Activated naive CD4-positive, alpha-beta T cell treated with anti-CD3 and anti-CD28 coated beads, Interleukin-2, amount 50 U/mL, for 24 hours (primary cell): Measurements from ENCODE around the gene PIR.
A peak's percentile ranks its signal among the peaks of the same experiment; 100 is the strongest.

Source experiments
- H3K27ac Mint-ChIP-seq: one replicate; pipeline ENCODE4 v1.8.0; 2021; ENCODE audit warnings: mild to moderate bottlenecking, mixed read lengths
- H3K27me3 Mint-ChIP-seq: one replicate; pipeline ENCODE4 v1.8.0; 2021; ENCODE audit warnings: mixed read lengths
- H3K36me3 Mint-ChIP-seq: one replicate; pipeline ENCODE4 v1.8.0; 2021; ENCODE audit warnings: mixed read lengths
- H3K4me1 Mint-ChIP-seq: one replicate; pipeline ENCODE4 v1.8.0; 2021; ENCODE audit warnings: mixed read lengths
- H3K4me3 Mint-ChIP-seq: one replicate; pipeline ENCODE4 v1.8.0; 2021; ENCODE audit warnings: mild to moderate bottlenecking, mixed read lengths
- H3K9me3 Mint-ChIP-seq: one replicate; pipeline ENCODE4 v1.8.0; 2021; ENCODE audit warnings: mixed read lengths

Gene PIR

DNA sequence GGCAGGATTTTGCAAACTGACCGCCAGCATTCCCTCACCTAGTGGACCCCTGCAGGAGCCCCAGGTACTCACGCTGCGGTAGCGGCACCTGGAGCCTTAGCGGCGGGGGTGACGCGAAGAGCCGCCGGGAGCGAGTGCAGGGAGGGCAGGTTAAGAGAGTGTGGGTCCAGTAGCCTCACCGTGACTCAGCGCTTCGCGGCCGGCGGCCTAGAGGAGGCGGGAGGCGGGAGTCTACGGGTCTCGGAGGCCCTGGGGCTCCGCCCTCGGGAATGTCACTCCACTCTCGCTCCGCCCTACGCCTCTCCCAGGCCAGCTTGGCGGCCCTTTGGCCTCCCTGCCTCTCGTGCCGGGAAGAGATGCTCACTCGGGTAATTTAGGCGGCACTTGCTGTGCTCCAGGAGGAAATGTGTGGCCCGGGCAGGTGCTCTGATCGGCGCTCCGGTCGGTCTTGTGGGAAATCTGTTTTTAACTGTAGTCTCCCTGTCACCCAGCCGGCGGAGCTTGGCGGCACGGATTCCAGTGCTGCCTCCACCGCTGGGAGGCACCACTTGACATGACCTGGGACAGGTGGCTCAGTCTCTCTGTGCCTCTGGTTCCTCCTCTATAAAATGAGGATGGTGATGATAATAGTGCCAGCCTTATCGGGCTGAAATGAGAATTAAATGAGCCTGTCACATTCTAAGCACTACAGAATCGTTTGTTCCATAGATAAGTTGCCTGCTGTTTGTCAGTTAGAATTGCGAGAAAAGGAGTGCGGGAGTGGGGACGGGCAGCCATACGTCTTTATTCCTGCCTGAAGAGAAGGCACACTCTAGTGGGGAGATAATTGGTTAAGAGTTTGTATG, at the start of gene PIR:
Gene PIR (minus strand): TSS at position 216 of the 845 bp plus-strand sequence. CDS start 2,076 bp downstream, outside the sequence.
- H3K9me3 Mint-ChIP-seq = no peaks in the 10 kb centered on the region
- H3K4me3 Mint-ChIP-seq = peak within 1 kb of the TSS; percentile 81
- no peak within 1 kb of the TSS for H3K27ac Mint-ChIP-seq
- peaks cover 11% of the 10 kb centered on the region for H3K4me1 Mint-ChIP-seq
- H3K27me3 Mint-ChIP-seq = peaks cover 6% of the 10 kb centered on the region
- H3K36me3 Mint-ChIP-seq = no peaks in the 10 kb centered on the region

- Mint-ChIP-seq H3K4me3 (no peak overlapping the region), H3K27ac (no peak overlapping the region), H3K36me3 (no peaks in the 10 kb centered on the region), H3K9me3 (no peaks in the 10 kb centered on the region), H3K4me1 (no peaks in the 10 kb centered on the region), H3K27me3 (no peaks in the 10 kb centered on the region)
Observed at GRCh38 chrX:15530318-15530717, 37.2 kb upstream of the PIR start.

DNA sequence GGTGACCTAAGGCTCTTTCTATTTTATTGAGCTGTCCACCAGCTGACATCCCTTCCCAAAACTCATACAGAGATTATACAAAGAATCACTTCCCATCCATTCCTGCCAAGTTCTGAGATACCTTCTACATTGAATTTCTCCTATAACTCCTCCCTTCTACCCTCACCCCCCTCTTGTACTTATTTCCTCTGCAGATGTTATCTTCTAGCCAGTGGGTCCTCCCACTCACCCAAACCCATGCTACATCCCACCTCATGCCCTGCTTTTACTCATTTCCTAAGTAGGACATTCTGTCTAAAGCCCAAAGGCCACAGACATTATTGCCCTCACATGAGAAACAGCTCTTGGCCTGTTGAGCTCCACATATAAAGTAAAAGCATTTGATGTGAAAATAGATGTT, 36.0 kb upstream of the PIR start:
- Mint-ChIP-seq H3K9me3 (no peaks in the 10 kb centered on the region), H3K27me3 (no peaks in the 10 kb centered on the region), H3K36me3 (no peaks in the 10 kb centered on the region), H3K4me1 (no peaks in the 10 kb centered on the region), H3K27ac (no peak overlapping the region), H3K4me3 (no peak overlapping the region)

GRCh38 chrX:15525664-15526416, 32.7 kb upstream of the PIR start:
- H3K36me3 Mint-ChIP-seq = no peaks in the 10 kb centered on the region

GRCh38 chrX:15524417-15524816, 31.3 kb upstream of the PIR start:
- Mint-ChIP-seq H3K27me3 (peaks cover 7% of the 10 kb centered on the region), H3K4me1 (no peaks in the 10 kb centered on the region), H3K9me3 (no peaks in the 10 kb centered on the region), H3K27ac (no peak overlapping the region), H3K36me3 (no peaks in the 10 kb centered on the region), H3K4me3 (no peak overlapping the region)

More at GRCh38 chrX:15525664-15526416, 32.7 kb upstream of the PIR start:
- Mint-ChIP-seq H3K9me3 (no peaks in the 10 kb centered on the region), H3K4me3 (no peak overlapping the region), H3K27me3 (peaks cover 7% of the 10 kb centered on the region), H3K4me1 (no peaks in the 10 kb centered on the region), H3K27ac (no peak overlapping the region)

GRCh38 chrX:15523088-15523487, 30.0 kb upstream of the PIR start:
- Mint-ChIP-seq H3K4me3 (no peak overlapping the region), H3K27ac (no peak overlapping the region), H3K36me3 (no peaks in the 10 kb centered on the region), H3K4me1 (no peaks in the 10 kb centered on the region), H3K27me3 (peaks cover 7% of the 10 kb centered on the region), H3K9me3 (no peaks in the 10 kb centered on the region)

GRCh38 chrX:15522464-15522863, 29.3 kb upstream of the PIR start:
- Mint-ChIP-seq H3K4me1 (no peaks in the 10 kb centered on the region), H3K4me3 (no peak overlapping the region), H3K36me3 (no peaks in the 10 kb centered on the region), H3K27ac (no peak overlapping the region), H3K9me3 (no peaks in the 10 kb centered on the region), H3K27me3 (peaks cover 7% of the 10 kb centered on the region)

DNA sequence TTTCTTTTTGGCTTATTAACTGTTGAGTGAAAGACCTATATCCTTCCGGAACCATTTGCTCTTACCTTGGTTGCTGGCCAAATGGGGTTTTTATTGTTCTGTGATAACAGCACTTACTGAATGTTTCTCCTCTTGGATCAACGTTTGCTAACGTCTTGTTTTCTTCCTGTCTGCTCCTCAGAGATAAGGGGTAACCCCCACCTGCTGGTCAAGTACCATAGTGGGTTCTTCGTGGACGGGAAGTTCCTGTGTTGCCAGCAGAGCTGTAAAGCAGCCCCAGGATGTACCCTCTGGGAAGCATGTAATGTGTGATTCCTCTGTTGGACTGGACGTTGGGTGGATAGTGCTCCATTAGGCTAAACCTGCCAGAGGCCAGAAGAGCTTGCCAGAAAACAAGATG, 22.8 kb upstream of the PIR start:
- no peaks in the 10 kb centered on the region for H3K27me3 Mint-ChIP-seq
- H3K27ac Mint-ChIP-seq = no peak overlapping the region
- H3K4me1 Mint-ChIP-seq = no peaks in the 10 kb centered on the region
- H3K36me3 Mint-ChIP-seq = no peaks in the 10 kb centered on the region
- no peaks in the 10 kb centered on the region for H3K9me3 Mint-ChIP-seq
- no peak overlapping the region for H3K4me3 Mint-ChIP-seq

DNA sequence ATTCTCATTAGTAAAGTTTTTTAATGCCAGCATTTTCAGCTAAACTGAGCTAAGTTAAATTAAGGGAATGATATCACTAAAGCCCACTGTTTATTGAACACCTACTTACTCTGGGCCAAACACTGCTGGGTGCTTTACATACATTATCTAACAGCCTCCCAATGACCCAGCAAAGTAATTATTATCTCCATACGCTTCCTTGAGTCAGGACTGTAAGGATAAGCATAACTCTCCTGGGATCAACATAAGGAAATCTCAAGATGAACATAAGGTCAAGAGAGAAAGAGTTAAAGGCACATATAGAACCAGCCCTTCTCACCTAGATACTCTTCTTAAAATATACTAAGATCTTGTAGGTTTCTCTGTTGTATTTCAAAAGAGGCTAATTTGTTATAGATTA, 21.1 kb upstream of the PIR start:
- H3K4me3 Mint-ChIP-seq = no peak overlapping the region
- H3K4me1 Mint-ChIP-seq = no peaks in the 10 kb centered on the region

DNA sequence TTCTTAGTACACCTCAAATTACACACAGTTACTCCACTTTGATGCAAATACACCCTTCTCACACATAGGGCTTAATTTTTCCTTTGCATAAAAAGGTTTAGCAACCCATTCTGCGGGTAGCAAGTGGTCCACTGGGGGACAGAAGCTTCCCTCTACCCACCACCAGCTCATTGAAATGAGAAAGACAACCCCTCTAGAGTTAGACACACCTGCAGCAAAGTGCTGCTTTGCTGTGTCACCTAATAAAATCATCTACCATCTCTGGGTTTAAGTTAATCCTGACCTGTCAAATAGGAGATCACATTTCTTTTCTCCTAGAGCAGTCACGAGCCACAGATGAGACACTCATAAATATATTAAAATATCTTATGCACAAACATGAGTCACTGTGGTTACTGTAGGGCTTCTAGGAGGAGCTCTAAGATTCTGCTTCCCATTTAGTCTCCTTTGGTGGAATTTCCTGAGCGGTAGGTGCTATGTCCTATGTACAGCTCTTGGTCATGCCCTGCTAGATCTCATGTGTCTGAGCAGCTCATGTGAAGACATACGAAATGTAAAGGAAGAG, 19.4 kb upstream of the PIR start:
- H3K4me1 Mint-ChIP-seq = no peaks in the 10 kb centered on the region
- H3K36me3 Mint-ChIP-seq = no peaks in the 10 kb centered on the region
- no peaks in the 10 kb centered on the region for H3K9me3 Mint-ChIP-seq
- peaks cover 5% of the 10 kb centered on the region for H3K27me3 Mint-ChIP-seq
- H3K27ac Mint-ChIP-seq = no peak overlapping the region
- H3K4me3 Mint-ChIP-seq = no peak overlapping the region

More for the DNA sequence above, 21.1 kb upstream of the PIR start:
- no peak overlapping the region for H3K27ac Mint-ChIP-seq
- no peaks in the 10 kb centered on the region for H3K36me3 Mint-ChIP-seq
- no peaks in the 10 kb centered on the region for H3K9me3 Mint-ChIP-seq
- H3K27me3 Mint-ChIP-seq = peaks cover 2% of the 10 kb centered on the region

DNA sequence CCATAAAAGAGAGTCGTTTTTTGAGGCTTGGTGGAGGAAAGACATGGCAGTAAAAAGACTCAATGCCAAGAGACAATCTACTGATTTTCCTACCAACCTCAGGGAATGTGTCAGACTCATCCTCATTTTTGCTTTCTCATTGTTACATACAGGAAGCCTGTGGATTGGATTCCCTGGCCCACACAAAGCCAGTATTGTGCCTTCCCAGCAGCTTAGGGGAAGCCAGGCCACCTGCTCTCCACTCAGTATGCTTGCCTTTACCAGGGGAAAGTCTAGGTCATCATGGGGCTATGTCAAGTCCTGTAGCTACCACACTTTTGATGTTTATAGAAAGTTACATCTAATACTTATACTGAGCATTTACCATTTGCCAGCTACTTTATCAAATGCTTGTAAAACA, 18.4 kb upstream of the PIR start:
- Mint-ChIP-seq H3K36me3 (no peaks in the 10 kb centered on the region), H3K27ac (no peak overlapping the region), H3K27me3 (peaks cover 5% of the 10 kb centered on the region), H3K4me3 (no peak overlapping the region), H3K9me3 (no peaks in the 10 kb centered on the region), H3K4me1 (no peaks in the 10 kb centered on the region)

DNA sequence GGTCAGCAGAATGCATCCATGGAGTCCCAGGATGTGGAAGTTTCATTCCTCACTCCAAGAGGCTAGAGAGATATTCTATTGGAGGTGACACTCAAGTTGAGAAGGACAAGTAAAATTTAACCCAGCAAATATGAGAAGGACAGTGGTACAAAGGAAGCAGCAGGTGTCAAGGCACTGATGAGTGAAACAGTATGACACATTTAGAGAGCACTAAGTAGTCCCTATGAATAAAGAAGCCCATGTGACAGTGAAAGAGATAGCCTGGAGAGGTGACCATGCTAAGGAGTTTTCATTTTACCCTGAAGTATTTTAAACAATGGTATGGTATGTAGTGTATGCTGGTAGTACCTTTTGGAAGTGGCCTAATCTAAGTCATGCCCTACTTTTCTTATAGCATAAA, 16.7 kb upstream of the PIR start:
- Mint-ChIP-seq H3K27me3 (peaks cover 5% of the 10 kb centered on the region), H3K4me3 (no peak overlapping the region), H3K27ac (no peak overlapping the region), H3K4me1 (no peaks in the 10 kb centered on the region), H3K36me3 (no peaks in the 10 kb centered on the region), H3K9me3 (no peaks in the 10 kb centered on the region)

DNA sequence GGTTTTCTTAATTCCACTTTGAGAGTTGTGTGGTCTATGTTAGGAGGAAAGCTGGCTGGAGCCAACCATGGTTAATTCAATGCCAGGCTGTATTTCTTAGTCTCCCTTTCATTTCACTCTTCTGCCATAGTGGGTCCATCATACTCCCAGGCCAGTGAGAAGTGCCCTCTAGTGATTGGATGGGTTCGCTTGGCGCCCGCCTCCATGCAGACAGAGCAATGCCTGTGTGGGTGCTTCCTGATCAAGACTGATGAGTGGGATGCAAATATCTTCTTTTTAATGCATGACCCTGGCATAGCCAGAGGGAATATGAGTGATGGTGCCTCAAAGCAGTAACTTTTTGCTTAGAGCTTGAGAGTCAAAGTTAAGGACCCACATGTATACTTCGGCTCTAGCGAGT, 13.9 kb upstream of the PIR start:
- Mint-ChIP-seq H3K4me3 (no peak overlapping the region), H3K27me3 (peaks cover 9% of the 10 kb centered on the region), H3K4me1 (no peaks in the 10 kb centered on the region), H3K36me3 (no peaks in the 10 kb centered on the region), H3K27ac (no peak overlapping the region), H3K9me3 (no peaks in the 10 kb centered on the region)

DNA sequence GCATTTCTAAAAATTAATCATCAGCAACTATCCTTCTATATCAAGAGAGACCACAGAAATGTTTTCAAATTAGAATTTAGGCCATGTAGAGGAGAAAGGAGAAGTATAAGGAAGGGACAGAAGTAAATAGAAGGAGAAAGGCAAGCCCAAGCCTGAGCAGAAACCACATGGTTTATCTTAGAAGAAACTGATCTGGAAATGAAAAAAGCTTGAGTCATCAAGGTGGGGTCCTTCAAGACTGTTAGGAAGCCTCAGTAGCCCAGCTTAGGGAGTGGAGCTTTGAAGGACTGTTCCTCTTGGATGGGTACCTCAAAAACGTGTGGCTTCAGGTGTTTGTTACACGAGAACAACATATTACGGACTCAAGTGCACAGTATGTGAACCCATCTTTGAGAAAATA, 12.0 kb upstream of the PIR start:
- Mint-ChIP-seq H3K4me1 (no peaks in the 10 kb centered on the region), H3K27me3 (peaks cover 10% of the 10 kb centered on the region), H3K27ac (no peak overlapping the region), H3K36me3 (no peaks in the 10 kb centered on the region), H3K9me3 (no peaks in the 10 kb centered on the region), H3K4me3 (no peak overlapping the region)

- H3K9me3 Mint-ChIP-seq = no peaks in the 10 kb centered on the region
- no peaks in the 10 kb centered on the region for H3K36me3 Mint-ChIP-seq
- H3K4me3 Mint-ChIP-seq = no peak overlapping the region
- no peaks in the 10 kb centered on the region for H3K4me1 Mint-ChIP-seq
- H3K27ac Mint-ChIP-seq = no peak overlapping the region
- peaks cover 11% of the 10 kb centered on the region for H3K27me3 Mint-ChIP-seq
Observed at GRCh38 chrX:15504661-15505060, 11.5 kb upstream of the PIR start.

DNA sequence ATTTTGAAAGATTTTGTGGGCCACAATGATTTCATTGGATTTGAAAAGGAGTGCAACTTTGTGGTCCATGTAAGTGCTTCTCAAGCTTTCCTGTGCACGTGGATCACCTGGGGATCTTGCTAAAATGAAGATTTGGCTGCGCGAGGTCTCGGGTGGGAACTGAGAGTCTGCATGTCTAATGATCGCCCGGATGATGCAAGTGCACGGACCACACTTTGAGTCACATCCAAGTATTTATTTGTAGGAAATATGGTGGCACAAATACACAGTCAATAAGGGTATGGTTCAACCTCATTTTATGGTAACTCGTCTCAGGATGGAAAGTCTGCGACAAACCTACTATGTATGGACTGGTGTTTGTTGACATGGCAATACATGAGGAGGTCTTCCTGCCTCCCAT, 8.4 kb upstream of the PIR start:
- no peaks in the 10 kb centered on the region for H3K36me3 Mint-ChIP-seq
- no peaks in the 10 kb centered on the region for H3K9me3 Mint-ChIP-seq
- no peak overlapping the region for H3K27ac Mint-ChIP-seq
- H3K27me3 Mint-ChIP-seq = peaks cover 10% of the 10 kb centered on the region
- no peak overlapping the region for H3K4me3 Mint-ChIP-seq
- peaks cover 6% of the 10 kb centered on the region for H3K4me1 Mint-ChIP-seq
